Stomach (tissue), 19 donors: ENCODE data around the gene CYP20A1. TPM values are rescaled to one million over a fixed set of nuclear protein-coding genes. Genes with fewer than 3 reads are reported as not detected.
A peak's percentile ranks its signal among the peaks of the same experiment; 100 is the strongest.
"Not testable (repeated sequence)": the region's sequence is repeated elsewhere in the genome, so short reads cannot be mapped to it uniquely, and the experiment has no call there.

Experiments
- DNase-seq, 2 donors: peaks; one replicate each; pipeline versions ENCODE4 v3.0.0 to v3.0.0-alpha.2; 2013 to 2019
- H3K27ac ChIP-seq, 5 donors: fragments of 200-600 bp in 4 of 5; sonication (generic) in 4 of 5; one replicate each; pipeline ENCODE4 v1.5.1; 2013 to 2019; ENCODE audit warnings: mild to moderate bottlenecking in 1 of 5, moderate library complexity in 1 of 5
- H3K27me3 ChIP-seq, 3 donors: fragments of 200-600 bp; sonication (generic); one replicate each; pipeline ENCODE4 v1.5.1; 2017 to 2019; ENCODE audit warnings: mixed run types in 1 of 3
- H3K36me3 ChIP-seq, 4 donors: fragments of 200-600 bp; sonication (generic); 1 replicate in 3 of 4; 2 replicates in 1 of 4; pipeline ENCODE4 v1.5.1; 2016 to 2019
- H3K4me1 ChIP-seq, 4 donors: fragments of 200-600 bp; sonication (generic); one replicate each; pipeline ENCODE4 v1.5.1; 2016 to 2019
- H3K4me3 ChIP-seq, 4 donors: fragments of 200-600 bp; sonication (generic) in 3 of 4; one replicate each; pipeline ENCODE4 v1.5.1; 2016 to 2019; ENCODE audit warnings: mild to moderate bottlenecking in 1 of 4
- H3K9me3 ChIP-seq, 4 donors: fragments of 200-600 bp; sonication (generic); one replicate each; pipeline ENCODE4 v1.5.1; 2016 to 2019
- CTCF ChIP-seq, 7 experiments: fragments of 450-650 bp in 4 of 7; fragments of 200-600 bp in 3 of 7; sonication (generic) in 3 of 7; IDR thresholded peaks; one replicate each; pipeline ENCODE4 v1.5.1; 2016 to 2019; ENCODE audit warnings: antibody characterized with exemption in 7 of 7, control low read depth in 2 of 7, mild to moderate bottlenecking in 1 of 7
- EP300 ChIP-seq: sonication (generic); formaldehyde crosslinking; IDR thresholded peaks from one replicate; pipeline ENCODE4 v1.6.1; 2017; ENCODE audit warnings: antibody characterized with exemption
- POLR2A ChIP-seq, 4 donors: fragments of 450-650 bp; IDR thresholded peaks; one replicate each; pipeline ENCODE4 v1.6.1; 2016; ENCODE audit warnings: antibody characterized with exemption in 4 of 4, control low read depth in 2 of 4, mild to moderate bottlenecking in 1 of 4, moderate library complexity in 1 of 4
- POLR2AphosphoS5 ChIP-seq, 3 donors: sonication (generic); formaldehyde crosslinking; IDR thresholded peaks; one replicate each; pipeline ENCODE4 v1.6.1; 2016; ENCODE audit warnings: antibody characterized with exemption in 3 of 3
- WGBS, 5 donors: extraction: QIAGEN DNeasy Blood & Tissue Kit in 3 of 5; methylation state at CpG; one replicate each; pipeline versions ENCODE4 v1.1.5 to v1.1.7; 2013 to 2018; 5-methylcytosine and 5-hydroxymethylcytosine counted together
- intact Hi-C: fragments of 100-400 bp; cut with DNase I; formaldehyde crosslinking; loops from one replicate; pipeline ENCODE4 v1.15.1; 2023; ENCODE audit warnings: low total_unique reads
- long read RNA-seq, 10 donors: transcript quantifications; one replicate each; lab custom pipeline, GENCODE V29; 2026
- polyA plus RNA-seq, 3 donors: library from polyadenylated mRNA; stranded (reverse); fragments of 200-250 nt; gene quantifications; one replicate each; pipeline ENCODE4 v1.2.3, GENCODE V29; 2013
- total RNA-seq, 5 donors: library from RNA; depleted of rRNA; stranded (reverse); fragments of >200 nt; gene quantifications; one replicate each; pipeline versions ENCODE4 v1.1.0 to v1.2.3, GENCODE V29; 2014 to 2016
- donor health status: healthy with polysubstance abuse.
- donor health status: Bipolar disorder and iron deficiency.
- donor health status: healthy.

CYP20A1 gene
- total RNA-seq (10 to 100 TPM in 4 of 5 donors, 1 to 10 TPM in 1; 3.8 to 56.7 (median 15.1) TPM), polyA plus RNA-seq (1 to 10 TPM; 5.2 to 8.2 (median 5.6) TPM)
- long read RNA-seq, donor 1, partial matches to known transcripts, result 0 of 1 reads
- long read RNA-seq, donor 1, other reads (novel, unspliced or antisense), result 0 of 1 reads
- long read RNA-seq, donor 2, partial matches to known transcripts, result 0 of 6 reads
- long read RNA-seq, donor 2, other reads (novel, unspliced or antisense), result 0 of 6 reads
- long read RNA-seq, donor 3, partial matches to known transcripts, result 0 of 3 reads
- long read RNA-seq, donor 3, other reads (novel, unspliced or antisense), result 0 of 3 reads
- long read RNA-seq, donor 4, result 0 reads
- long read RNA-seq, donor 5, partial matches to known transcripts, result 0 of 6 reads
- long read RNA-seq, donor 5, other reads (novel, unspliced or antisense), result 0 of 6 reads
- long read RNA-seq, donor 6, result 0 reads
- long read RNA-seq, donor 7, partial matches to known transcripts, result 8 of 10 reads
- long read RNA-seq, donor 7, other reads (novel, unspliced or antisense), result 0 of 10 reads
- long read RNA-seq, donor 8, partial matches to known transcripts, result 0 of 3 reads
- long read RNA-seq, donor 8, other reads (novel, unspliced or antisense), result 0 of 3 reads
- long read RNA-seq, donor 9, partial matches to known transcripts, result 0 of 1 reads
- long read RNA-seq, donor 9, other reads (novel, unspliced or antisense), result 0 of 1 reads
- long read RNA-seq, donor 10, partial matches to known transcripts, result 5 of 7 reads
- long read RNA-seq, donor 10, other reads (novel, unspliced or antisense), result 0 of 7 reads

GRCh38 chr2:203238704-203239526, at the start of gene CYP20A1:
TSS of gene CYP20A1 (plus strand) at chr2:203239018. CDS start at chr2:203239063, 45 bp downstream.
- Histone ChIP-seq H3K27me3 (no peaks in the 10 kb centered on the region), H3K36me3 (peaks cover 0 to 21% (median 17%) of the 10 kb centered on the region in 4 donors), H3K27ac (peak within 1 kb of the TSS; percentile 93 to 98 (median 96)), H3K4me3 (peak within 1 kb of the TSS; percentile 66 to 81 (median 75)), H3K9me3 (no peaks in the 10 kb centered on the region), H3K4me1 (peaks cover 7 to 32% (median 24%) of the 10 kb centered on the region in 4 donors)
- TF ChIP-seq POLR2A (IDR thresholded peaks at IDR 0.05), result peak in 2 of 4 donors; percentile 15 to 83
- peak in 3 of 7 experiments; percentile 21 to 51 (median 29) for TF ChIP-seq CTCF (IDR thresholded peaks at IDR 0.05)
- TF ChIP-seq POLR2AphosphoS5 (IDR thresholded peaks at IDR 0.05), result peak; percentile 75 to 92 (median 83)
- no peak for TF ChIP-seq EP300
- DNase-seq, result peak; percentile 97 to 99
- intact Hi-C loops, result no loop called here
- 0 to 2% (median 0%) methylated on average over 29 to 80 of the region's 80 CpGs for WGBS, 5 donors

GRCh38 chr2:203190547-203190946, 48.3 kb upstream of the CYP20A1 start:
- H3K27ac ChIP-seq, H3K4me3 ChIP-seq, H3K9me3 ChIP-seq, intact Hi-C loops, H3K4me1 ChIP-seq, H3K27me3 ChIP-seq, DNase-seq: not testable (repeated sequence)
- 96 to 98% (median 97%) methylated on average over 8 to 17 of the region's 17 CpGs for WGBS, 5 donors
- peaks cover 11 to 88% (median 72%) of the 10 kb centered on the region in 4 donors for H3K36me3 ChIP-seq

- peaks cover 11 to 88% (median 72%) of the 10 kb centered on the region in 4 donors for H3K36me3 ChIP-seq
- H3K4me3 ChIP-seq, intact Hi-C loops, H3K27me3 ChIP-seq, H3K27ac ChIP-seq, DNase-seq, H3K4me1 ChIP-seq, H3K9me3 ChIP-seq: not testable (repeated sequence)
- WGBS, 5 donors, result 97 to 99% (median 98%) methylated on average over 6 of the region's 6 CpGs
Observed at GRCh38 chr2:203191026-203191425, 47.8 kb upstream of the CYP20A1 start.

GRCh38 chr2:203191961-203192360, 46.9 kb upstream of the CYP20A1 start:
- no peak for TF ChIP-seq POLR2A (IDR thresholded peaks at IDR 0.05)
- TF ChIP-seq CTCF (IDR thresholded peaks at IDR 0.05), result no peak
- no peak for TF ChIP-seq POLR2AphosphoS5 (IDR thresholded peaks at IDR 0.05)
- TF ChIP-seq EP300, result no peak
- no peaks in the 10 kb centered on the region for H3K9me3 ChIP-seq
- no peak overlapping the region for H3K27ac ChIP-seq
- DNase-seq, result no peak
- 91 to 96% (median 92%) methylated on average over 3 of the region's 3 CpGs for WGBS, 5 donors
- intact Hi-C loops, result no loop called here
- H3K27me3 ChIP-seq, result no peaks in the 10 kb centered on the region
- no peaks in the 10 kb centered on the region for H3K4me1 ChIP-seq
- H3K36me3 ChIP-seq, result peaks cover 11 to 83% (median 68%) of the 10 kb centered on the region in 4 donors
- no peak overlapping the region for H3K4me3 ChIP-seq
